A549 (cell line): ENCODE data around the gene TSHB.

Experiments used
- CTCF ChIP-seq: fragments of >200 bp; sonication (Bioruptor Twin); formaldehyde crosslinking; IDR thresholded peaks from 3 replicates; pipeline ENCODE4 v1.5.1; 2016
- ESRRA ChIP-seq: fragments of 150-350 bp; IDR thresholded peaks from 2 replicates; pipeline ENCODE4 v1.6.1; 2014; ENCODE audit warnings: mild to moderate bottlenecking, low read length, borderline replicate concordance
- FOSL2 ChIP-seq, 2 experiments: fragments of 450-650 bp in 1 of 2; fragments of >200 bp in 1 of 2; sonication (Bioruptor Twin) in 1 of 2; formaldehyde crosslinking; IDR thresholded peaks; 2 replicates each; pipeline versions ENCODE4 v1.5.0 to v1.6.1; 2016 to 2020; ENCODE audit warnings: mild to moderate bottlenecking in 1 of 2, moderate library complexity in 1 of 2
- HEYL ChIP-seq: fragments of 250-450 bp; sonication (Bioruptor Pico); IDR thresholded peaks from 2 replicates; pipeline ENCODE4 v1.8.0; 2021; ENCODE audit warnings: mild to moderate bottlenecking, moderate library complexity
- KDM1A ChIP-seq: fragments of 200-600 bp; sonication (generic); IDR thresholded peaks from 2 replicates; pipeline ENCODE4 v1.6.1; 2016; ENCODE audit warnings: low read depth, mild to moderate bottlenecking
- KDM5A ChIP-seq: fragments of 200-600 bp; sonication (generic); IDR thresholded peaks from 2 replicates; pipeline ENCODE4 v1.6.1; 2016; ENCODE audit warnings: antibody characterized with exemption, mild to moderate bottlenecking
- PHF8 ChIP-seq: fragments of 200-600 bp; sonication (generic); IDR thresholded peaks from 2 replicates; pipeline ENCODE4 v1.6.1; 2016; ENCODE audit warnings: low read depth, mild to moderate bottlenecking, antibody characterized with exemption, moderate library complexity, borderline replicate concordance
- POLR2A ChIP-seq: IDR thresholded peaks from 2 replicates; pipeline ENCODE4 v1.6.1; 2012; ENCODE audit warnings: mild to moderate bottlenecking, low read length
- SREBF2 ChIP-seq: fragments of 450-650 bp; IDR thresholded peaks from 2 replicates; pipeline ENCODE4 v1.6.1; 2014; ENCODE audit warnings: mild to moderate bottlenecking, moderate library complexity
- TF ChIP-seq, protein P1 (sequence below): fragments of 200-600 bp; sonication (generic); IDR thresholded peaks from 2 replicates; pipeline ENCODE4 v1.6.1; 2016; ENCODE audit warnings: antibody characterized with exemption, mild to moderate bottlenecking, moderate library complexity

GRCh38 chr1:114997510-114998289 lies 31.9 kb upstream of the TSHB start:
- no peak for TF ChIP-seq CTCF
- TF ChIP-seq, protein P1, sequence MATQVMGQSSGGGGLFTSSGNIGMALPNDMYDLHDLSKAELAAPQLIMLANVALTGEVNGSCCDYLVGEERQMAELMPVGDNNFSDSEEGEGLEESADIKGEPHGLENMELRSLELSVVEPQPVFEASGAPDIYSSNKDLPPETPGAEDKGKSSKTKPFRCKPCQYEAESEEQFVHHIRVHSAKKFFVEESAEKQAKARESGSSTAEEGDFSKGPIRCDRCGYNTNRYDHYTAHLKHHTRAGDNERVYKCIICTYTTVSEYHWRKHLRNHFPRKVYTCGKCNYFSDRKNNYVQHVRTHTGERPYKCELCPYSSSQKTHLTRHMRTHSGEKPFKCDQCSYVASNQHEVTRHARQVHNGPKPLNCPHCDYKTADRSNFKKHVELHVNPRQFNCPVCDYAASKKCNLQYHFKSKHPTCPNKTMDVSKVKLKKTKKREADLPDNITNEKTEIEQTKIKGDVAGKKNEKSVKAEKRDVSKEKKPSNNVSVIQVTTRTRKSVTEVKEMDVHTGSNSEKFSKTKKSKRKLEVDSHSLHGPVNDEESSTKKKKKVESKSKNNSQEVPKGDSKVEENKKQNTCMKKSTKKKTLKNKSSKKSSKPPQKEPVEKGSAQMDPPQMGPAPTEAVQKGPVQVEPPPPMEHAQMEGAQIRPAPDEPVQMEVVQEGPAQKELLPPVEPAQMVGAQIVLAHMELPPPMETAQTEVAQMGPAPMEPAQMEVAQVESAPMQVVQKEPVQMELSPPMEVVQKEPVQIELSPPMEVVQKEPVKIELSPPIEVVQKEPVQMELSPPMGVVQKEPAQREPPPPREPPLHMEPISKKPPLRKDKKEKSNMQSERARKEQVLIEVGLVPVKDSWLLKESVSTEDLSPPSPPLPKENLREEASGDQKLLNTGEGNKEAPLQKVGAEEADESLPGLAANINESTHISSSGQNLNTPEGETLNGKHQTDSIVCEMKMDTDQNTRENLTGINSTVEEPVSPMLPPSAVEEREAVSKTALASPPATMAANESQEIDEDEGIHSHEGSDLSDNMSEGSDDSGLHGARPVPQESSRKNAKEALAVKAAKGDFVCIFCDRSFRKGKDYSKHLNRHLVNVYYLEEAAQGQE = no peak
- no peak for TF ChIP-seq KDM5A
- no peak for TF ChIP-seq POLR2A
- no peak for TF ChIP-seq FOSL2 (IDR thresholded peaks at IDR 0.05)
- TF ChIP-seq FOSL2 (CRISPR knock-in tag; IDR thresholded peaks at IDR 0.05) = no peak
- TF ChIP-seq KDM1A = no peak
- TF ChIP-seq HEYL = no peak
- no peak for TF ChIP-seq PHF8
- no peak for TF ChIP-seq ESRRA
- TF ChIP-seq SREBF2 = no peak
